ENCODE data around the gene MAPK10.

- TF ChIP-seq CTCF (IDR thresholded peaks at IDR 0.05; ENCODE audit: low read depth, low read length) (no peak), EZH2phosphoT487 (IDR thresholded peaks at IDR 0.05; ENCODE audit: low read depth) (no peak)
Measured at GRCh38 chr4:86338989-86339388, 20.9 kb downstream of the MAPK10 start.
